Left lobe of liver (tissue), 2 donors: ENCODE results near the gene EPAS1. TPM values are rescaled to one million over a fixed set of nuclear protein-coding genes. Genes with fewer than 3 reads are reported as not detected.

ENCODE experiments used
- ATAC-seq: fragments of 200-7000 bp; cut with Tn5 transposase; one replicate; pipeline ENCODE4 v1.9.1; 2020; ENCODE audit warnings: mild to moderate bottlenecking, moderate library complexity
- DNase-seq: peaks from one replicate; pipeline ENCODE4 v3.0.0-alpha.2; 2020; ENCODE audit warnings: low spot score
- total RNA-seq: library from RNA; stranded (reverse); gene quantifications from one replicate; pipeline ENCODE4 v1.2.1, GENCODE V29; 2021
- donor health status: DM: no; HTN: no; CAD: no; lungs with moderate emphysema.
- donor health status: DM: no; HTN: yes; CAD: no.

Gene EPAS1
- total RNA-seq: 127 TPM

DNA sequence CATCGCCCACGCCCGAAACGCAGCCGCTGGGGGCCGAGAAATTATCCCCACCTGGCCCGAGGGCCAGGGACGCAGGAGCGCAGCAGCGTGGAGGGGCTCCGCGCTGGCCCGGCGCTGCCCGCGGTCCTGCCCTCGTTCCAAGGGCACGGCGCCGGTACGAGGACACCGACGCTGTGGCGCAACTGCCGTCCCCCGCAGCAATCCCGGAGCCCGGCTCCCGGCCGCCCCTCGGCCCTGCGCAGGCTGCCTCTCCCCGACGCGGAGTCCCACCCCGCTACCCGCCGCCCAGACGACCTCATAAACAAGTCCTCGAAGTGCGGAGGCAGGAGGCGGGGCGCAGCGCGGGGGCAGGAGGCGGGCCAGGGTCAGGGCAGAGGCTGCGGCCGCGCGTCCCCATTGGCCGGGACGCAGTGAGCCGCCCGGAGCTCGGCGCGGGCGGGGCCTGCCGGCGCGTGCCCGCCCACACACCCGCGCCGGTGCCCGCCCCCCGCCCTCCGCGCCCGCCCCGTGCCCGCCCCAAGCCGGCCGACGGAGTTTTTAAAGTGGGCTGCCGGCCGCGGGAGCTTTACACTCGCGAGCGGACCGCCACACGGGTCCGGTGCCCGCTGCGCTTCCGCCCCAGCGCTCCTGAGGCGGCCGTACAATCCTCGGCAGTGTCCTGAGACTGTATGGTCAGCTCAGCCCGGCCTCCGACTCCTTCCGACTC is at the start of gene EPAS1:
EPAS1 (plus strand) TSS at position 568 of the 706 bp plus-strand sequence. CDS start 505 bp downstream, outside the sequence.
- peak; percentile 72 for ATAC-seq
- DNase-seq: peak; percentile 97

DNA sequence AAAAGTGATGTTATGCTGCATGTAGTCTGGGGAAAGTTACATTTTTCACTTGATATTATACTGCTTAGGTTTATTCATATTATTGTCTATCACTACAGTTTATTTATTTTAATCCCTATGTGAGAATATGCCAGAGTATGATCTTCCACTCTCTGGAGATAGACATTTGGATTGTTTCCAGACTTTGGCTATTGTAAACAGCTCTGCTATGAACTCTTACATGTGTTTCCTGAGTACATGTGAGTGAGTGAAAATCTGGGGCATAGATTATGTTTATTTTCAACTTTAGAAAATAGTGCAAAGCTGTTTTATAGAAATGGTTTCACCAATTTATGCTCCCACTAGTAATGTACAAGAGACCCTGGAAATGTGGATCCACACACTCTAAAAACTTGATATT is 49.0 kb upstream of the EPAS1 start:
- DNase-seq (no peak), ATAC-seq (peak; percentile 80)

DNA sequence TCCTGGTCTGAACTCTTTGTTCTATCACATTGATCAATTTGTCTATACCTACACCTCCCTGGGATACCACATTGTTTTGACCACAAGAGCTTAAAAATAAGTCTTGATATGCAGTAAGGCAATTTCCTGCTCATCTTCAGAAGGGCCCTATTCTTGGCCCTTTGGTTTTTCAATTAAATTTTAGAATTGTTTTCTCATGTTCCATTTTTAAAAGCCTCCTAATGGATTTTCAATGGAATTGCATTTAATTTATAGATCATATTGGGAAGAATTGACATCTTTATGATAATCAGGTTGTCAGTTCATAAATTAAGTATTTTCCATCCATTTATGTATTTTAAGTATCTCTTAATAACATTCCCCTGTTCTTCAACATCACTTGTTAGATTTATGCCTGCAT is 47.6 kb upstream of the EPAS1 start:
- DNase-seq (no peak), ATAC-seq (no peak)

DNA sequence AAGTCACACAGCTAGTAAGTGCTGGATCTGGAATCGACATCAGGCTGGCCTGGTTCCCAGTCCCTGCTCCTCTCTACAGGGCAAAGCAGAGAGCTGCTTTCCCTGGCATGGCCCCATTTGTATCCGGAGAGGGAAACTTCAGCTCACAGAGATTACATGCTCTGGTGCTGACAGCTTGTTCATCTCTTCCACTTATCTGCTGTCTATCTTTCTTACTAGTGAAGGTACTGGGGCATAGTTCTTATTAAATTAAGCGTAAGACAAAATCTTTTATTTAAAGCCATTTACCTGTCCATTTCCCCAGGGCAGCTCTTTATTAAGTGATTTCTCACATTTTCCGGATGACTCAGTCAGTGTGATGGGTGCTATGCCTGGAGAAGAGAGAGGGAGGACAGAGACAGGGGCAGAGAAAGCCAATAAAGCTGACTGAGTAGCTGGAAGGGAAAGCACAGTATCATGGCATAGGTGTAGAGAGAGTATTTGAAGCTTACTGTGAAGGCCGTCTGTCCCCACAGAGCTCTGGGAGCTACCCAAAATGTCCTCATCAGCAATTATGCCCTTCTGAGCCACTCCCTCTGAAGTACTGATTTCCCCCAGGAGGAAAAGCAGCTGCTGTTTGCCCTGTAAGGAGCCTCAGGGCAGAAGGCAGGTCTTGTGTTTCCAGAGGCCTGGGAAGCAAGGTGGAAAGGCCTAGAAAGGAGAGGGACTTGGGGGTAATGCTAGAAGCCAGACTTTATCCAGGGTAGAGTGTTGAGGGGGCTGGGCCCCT is 44.1 kb upstream of the EPAS1 start:
- peak; percentile 90 for ATAC-seq
- DNase-seq: peak; percentile 85

DNA sequence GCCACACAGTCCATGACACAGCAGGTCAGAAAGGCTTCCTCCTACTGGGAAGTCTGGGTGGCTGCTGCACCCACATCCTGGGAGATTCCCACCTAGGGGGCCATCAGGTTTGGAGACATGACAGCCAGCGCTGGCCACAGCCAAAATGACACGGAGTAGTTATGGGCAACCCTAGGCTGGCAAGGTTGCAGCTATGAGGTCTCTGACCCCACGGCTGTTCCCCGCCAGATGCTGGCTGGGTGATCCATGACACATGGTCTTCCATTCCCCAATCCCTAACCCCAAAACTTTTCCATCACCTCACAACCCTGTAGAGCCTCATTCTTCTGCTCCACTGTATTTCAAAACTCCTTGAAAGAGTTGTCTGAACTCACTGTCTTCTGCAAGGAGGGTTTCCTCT is 42.7 kb upstream of the EPAS1 start:
- ATAC-seq: peak; percentile 70
- peak; percentile 58 for DNase-seq

DNA sequence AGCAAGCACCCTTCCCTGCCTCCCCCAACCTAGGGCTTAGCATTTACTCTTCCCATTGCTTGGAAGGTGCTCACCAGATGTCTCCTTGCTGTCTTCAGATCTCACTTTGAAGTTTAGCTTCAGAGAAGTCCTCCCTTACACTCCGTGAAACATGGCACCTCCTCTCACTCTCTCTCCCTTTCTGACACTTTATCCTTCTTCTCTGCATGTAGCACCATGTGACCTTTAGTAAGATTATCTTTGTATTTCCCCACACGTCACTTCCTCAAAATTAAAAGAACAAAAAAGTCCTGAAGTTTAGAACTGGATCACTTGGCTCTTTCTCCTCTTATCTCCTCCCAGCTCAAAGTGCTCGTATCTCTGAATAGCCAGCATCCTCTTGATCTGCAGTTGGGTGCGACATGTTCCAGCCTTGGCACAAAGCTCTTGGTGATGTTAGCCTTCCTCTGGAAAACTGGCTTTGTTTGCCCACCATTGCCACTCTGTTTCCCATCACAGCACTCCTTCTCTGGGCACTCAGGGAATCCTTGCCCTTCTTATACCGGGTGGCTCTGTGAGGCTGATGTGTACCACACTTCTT is 40.6 kb upstream of the EPAS1 start:
- DNase-seq (no peak), ATAC-seq (no peak)

- no peak for ATAC-seq
- DNase-seq: no peak
These were observed 39.7 kb upstream of the EPAS1 start for GRCh38 chr2:46257476-46257875.

- DNase-seq (no peak), ATAC-seq (no peak)
These were observed 39.2 kb upstream of the EPAS1 start for GRCh38 chr2:46257980-46258379.

DNA sequence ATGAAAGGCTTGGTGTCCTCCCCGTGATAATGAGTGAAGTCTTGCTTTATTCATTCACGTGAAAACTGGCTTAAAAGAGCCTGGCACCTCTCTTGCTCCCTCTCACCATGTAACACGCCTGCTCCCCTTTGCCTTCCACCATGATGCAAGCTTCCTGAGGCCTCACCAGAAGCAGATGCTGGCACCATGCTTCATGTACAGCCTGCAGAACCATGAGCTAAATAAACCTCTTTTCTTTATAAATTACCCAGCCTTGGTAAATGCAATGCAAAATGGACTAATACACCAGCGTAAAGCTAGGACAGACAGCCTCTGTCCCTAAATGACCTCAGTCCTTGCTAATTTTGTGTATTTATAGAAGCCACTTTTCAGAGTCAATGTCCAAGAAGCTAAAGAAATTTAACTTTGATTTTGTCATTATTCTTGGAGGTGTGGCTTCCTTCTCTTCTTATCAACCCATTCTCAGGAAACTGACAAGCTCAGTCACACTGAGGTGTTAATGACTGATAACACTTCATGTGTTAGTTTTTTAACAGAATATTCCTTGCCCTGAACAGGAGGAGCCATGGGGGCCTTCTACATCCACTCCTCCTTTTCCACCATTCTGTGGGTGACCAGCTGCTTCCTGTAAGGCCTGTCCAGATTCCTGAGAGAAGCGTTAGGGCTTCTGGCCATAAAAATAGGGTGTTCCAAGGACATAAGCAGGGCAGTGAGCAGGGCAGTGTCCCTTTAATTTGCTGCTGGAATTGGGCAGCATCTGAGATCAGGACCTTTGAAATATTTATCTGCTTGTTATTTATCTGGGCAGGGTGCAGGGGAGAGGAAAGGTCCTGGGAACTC is 38.0 kb upstream of the EPAS1 start:
- peak; percentile 76 for DNase-seq
- peak; percentile 92 for ATAC-seq

DNA sequence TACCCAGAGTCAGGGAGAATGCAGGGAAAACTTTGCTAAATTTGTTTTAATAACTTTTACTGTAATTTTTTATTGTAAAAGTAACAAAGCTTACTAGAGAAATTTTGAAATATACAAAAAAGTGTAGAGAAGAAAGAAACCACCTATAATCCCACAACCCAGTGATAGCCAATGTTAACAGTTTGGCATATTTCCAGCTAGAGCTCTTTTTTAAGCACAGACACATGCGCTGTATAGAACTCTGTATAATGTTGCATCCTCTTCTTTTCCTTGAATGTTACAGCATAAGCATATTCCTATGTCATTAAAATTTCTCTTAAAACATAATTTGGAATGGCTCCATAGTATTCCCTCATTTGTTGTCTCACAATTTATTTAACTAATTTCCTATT is 37.4 kb upstream of the EPAS1 start:
- ATAC-seq: peak; percentile 56
- DNase-seq: no peak

DNA sequence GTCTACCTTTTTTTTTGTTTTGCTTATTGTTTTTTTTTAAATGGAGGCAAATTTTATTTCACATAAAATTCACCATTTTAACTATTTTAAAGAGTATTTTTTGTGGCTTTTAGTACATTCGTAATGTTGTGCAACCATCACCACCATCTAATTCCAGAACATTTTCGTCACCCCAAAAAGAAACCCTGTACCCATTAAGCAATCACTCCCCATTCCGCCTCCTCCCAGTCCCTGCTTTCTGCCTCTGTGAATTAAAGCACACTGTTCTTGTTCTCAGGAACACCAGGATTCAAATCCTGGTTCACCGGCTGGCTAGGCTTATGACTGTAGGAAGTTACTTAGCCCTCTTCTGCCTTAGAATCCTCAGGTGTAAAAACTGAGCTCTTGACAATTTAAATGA is 36.9 kb upstream of the EPAS1 start:
- peak; percentile 59 for DNase-seq
- ATAC-seq: peak; percentile 59

GRCh38 chr2:46262248-46262938 is 34.8 kb upstream of the EPAS1 start:
- ATAC-seq (no peak), DNase-seq (no peak)

- no peak for DNase-seq
- ATAC-seq: no peak
These were observed 33.9 kb upstream of the EPAS1 start for GRCh38 chr2:46263347-46263746.

- ATAC-seq (peak; percentile 40), DNase-seq (no peak)
These were observed 32.8 kb upstream of the EPAS1 start for GRCh38 chr2:46264447-46264846.

DNA sequence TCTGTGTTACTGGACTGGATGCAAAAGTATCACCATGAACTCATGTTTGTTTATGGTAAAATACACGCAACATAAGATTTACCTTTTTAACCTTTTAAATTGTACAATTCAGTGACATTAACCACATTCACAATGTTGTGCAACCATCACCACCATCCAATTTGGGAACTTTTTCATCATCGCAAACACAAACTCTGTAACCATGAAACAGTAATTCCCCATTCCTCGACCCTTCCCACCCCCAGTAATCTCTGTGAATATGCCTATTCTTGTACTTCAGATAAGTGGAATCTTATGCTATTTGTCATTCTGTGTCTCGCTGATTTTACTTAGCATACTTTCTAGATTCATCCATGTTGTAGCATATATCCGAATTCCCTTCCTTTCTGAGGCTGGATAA is 31.1 kb upstream of the EPAS1 start:
- no peak for DNase-seq
- peak; percentile 38 for ATAC-seq

DNA sequence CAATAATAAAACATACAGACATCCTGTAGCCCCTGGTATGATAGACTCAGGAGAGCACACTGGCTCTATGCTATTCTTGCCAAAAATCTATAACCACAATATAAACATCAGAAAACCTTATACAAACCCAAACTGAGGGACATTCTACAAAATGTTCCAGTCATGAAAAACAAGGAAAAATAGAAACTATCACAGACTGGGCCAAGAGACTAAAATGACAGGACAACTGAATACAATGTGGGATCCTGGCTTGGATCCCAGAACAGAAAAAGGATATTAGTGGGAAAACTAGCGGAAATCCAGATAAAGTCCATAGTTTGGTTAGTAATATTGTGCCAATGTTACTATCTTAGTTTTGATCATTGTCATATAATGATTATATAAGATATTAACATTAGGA is 29.6 kb upstream of the EPAS1 start:
- DNase-seq: no peak
- no peak for ATAC-seq

GRCh38 chr2:46268196-46268595 is 29.0 kb upstream of the EPAS1 start:
- DNase-seq (no peak), ATAC-seq (peak; percentile 43)

- ATAC-seq (no peak), DNase-seq (no peak)
These were observed 28.2 kb upstream of the EPAS1 start for GRCh38 chr2:46269001-46269400.

GRCh38 chr2:46269544-46270273 is 27.5 kb upstream of the EPAS1 start:
- DNase-seq (no peak), ATAC-seq (no peak)

DNA sequence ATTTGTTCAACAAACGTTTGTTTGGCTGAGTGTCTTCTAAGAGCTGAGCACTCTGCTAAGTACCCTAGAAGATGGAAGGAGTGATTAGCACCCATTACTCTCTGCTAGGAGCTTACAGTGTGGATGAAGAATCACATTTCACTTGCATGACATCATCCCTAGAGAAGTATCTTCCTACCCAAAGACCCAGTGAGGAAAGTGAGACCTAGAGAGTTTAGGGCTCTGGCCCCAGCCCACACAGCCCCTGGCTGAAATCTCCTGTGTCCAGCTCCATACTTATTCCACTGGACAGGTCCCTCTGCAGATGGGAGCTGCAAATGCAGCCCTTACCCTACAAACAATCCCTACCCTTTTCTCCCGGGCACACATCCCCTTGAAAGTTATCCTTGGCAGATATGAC is 26.8 kb upstream of the EPAS1 start:
- DNase-seq: no peak
- no peak for ATAC-seq
